HCT116 (cell line): ENCODE measurements around the gene C16orf95. TPM values are rescaled to one million over a fixed set of nuclear protein-coding genes. Genes with fewer than 3 reads are reported as not detected.

Experiments used
- ATAC-seq: fragments of 200-7000 bp; cut with Tn5 transposase; 2 replicates; pipeline ENCODE4 v1.9.1; 2020; ENCODE audit warnings: mild to moderate bottlenecking, moderate library complexity
- BruUV-seq: library from RNA; stranded (reverse); fragments of 400-500 nt; replicated peaks from 2 replicates; lab custom pipeline; 2021; lab: Mats Ljungman, UMichigan
- CTCF ChIA-PET: fragments of 300-600 bp; sonication (Branson Sonifier 250); formaldehyde crosslinking; loops from one replicate; lab custom pipeline; 2021; ENCODE audit warnings: antibody characterized with exemption; lab: Charles Lee
- POLR2A ChIA-PET: fragments of 300-600, 350-600 bp; sonication (Branson Sonifier 250); formaldehyde crosslinking; loops from one replicate; lab custom pipeline; 2021; ENCODE audit warnings: antibody characterized with exemption; lab: Charles Lee
- RAD21 ChIA-PET, 2 experiments: fragments of 300-600 bp; sonication (Branson Sonifier 250); formaldehyde crosslinking; loops; one replicate each; lab custom pipeline; 2023; ENCODE audit warnings: low total read pairs in 2 of 2; ENCODE audit not compliant: uncharacterized antibody in 2 of 2, unreplicated experiment in 2 of 2, low non-redundant PET in 1 of 2; lab: Charles Lee
- DNase-seq: peaks from one replicate; pipeline ENCODE4 v3.0.0-alpha.2; 2010; ENCODE audit warnings: low read depth, low spot score
- H2AFZ ChIP-seq: fragments of 200-600 bp; shearing (Covaris generic), sonication (generic); 2 replicates; pipeline ENCODE4 v1.6.1; 2017; ENCODE audit warnings: low read depth, mixed run types, mixed read lengths, antibody characterized with exemption, low read length; ENCODE audit not compliant: poor library complexity, severe bottlenecking
- H3K27ac ChIP-seq: 2 replicates; pipeline ENCODE4 v1.5.1; 2012; ENCODE audit warnings: low read depth, low read length
- H3K27me3 ChIP-seq: fragments of 200-600 bp; sonication (generic); 2 replicates; pipeline ENCODE4 v1.6.1; 2016; ENCODE audit warnings: mixed run types, low read length, mixed read lengths; ENCODE audit not compliant: insufficient read depth
- H3K36me3 ChIP-seq, 2 experiments: fragments of 200-500 bp in 1 of 2; fragments of 200-600 bp in 1 of 2; sonication (Bioruptor generic) in 1 of 2; sonication (generic) in 1 of 2; 2 replicates each; pipeline versions ENCODE4 v1.5.1 to v1.6.1; 2014 to 2016; ENCODE audit warnings: low read length in 2 of 2, inconsistent platforms in 1 of 2, mixed read lengths in 1 of 2, mixed run types in 1 of 2; ENCODE audit not compliant: insufficient read depth in 2 of 2, control insufficient read depth in 1 of 2
- H3K4me1 ChIP-seq, 2 experiments: fragments of 200-600 bp in 1 of 2; sonication (generic) in 1 of 2; 2 replicates each; pipeline versions ENCODE4 v1.5.1 to v1.6.1; 2012 to 2017; ENCODE audit warnings: low read length in 2 of 2, inconsistent platforms in 1 of 2, mild to moderate bottlenecking in 1 of 2, mixed read lengths in 1 of 2, mixed run types in 1 of 2, moderate library complexity in 1 of 2; ENCODE audit not compliant: insufficient read depth in 2 of 2, control insufficient read depth in 1 of 2
- H3K4me2 ChIP-seq: fragments of 200-600 bp; sonication (generic); 2 replicates; pipeline ENCODE4 v1.6.1; 2017; ENCODE audit warnings: mixed run types, low read length, mixed read lengths
- H3K4me3 ChIP-seq, 2 experiments: fragments of 200-600 bp in 1 of 2; sonication (generic) in 1 of 2; replicated peaks in 1 of 2; 2 replicates each; pipeline ENCODE4 v1.5.1; 2011 to 2016; ENCODE audit warnings: low read length in 2 of 2, control low read depth in 1 of 2, low read depth in 1 of 2, mild to moderate bottlenecking in 1 of 2, mixed read lengths in 1 of 2, mixed run types in 1 of 2
- H3K79me2 ChIP-seq: fragments of 200-600 bp; sonication (generic); 2 replicates; pipeline ENCODE4 v1.6.1; 2017; ENCODE audit warnings: mild to moderate bottlenecking, mixed run types, low read length, moderate library complexity, mixed read lengths; ENCODE audit not compliant: insufficient read depth
- H3K9ac ChIP-seq: fragments of 200-600 bp; sonication (generic); 2 replicates; pipeline ENCODE4 v1.6.1; 2016; ENCODE audit warnings: low read length, mixed read lengths
- H3K9me2 ChIP-seq: fragments of 200-600 bp; sonication (generic), shearing (Covaris generic); 2 replicates; pipeline ENCODE4 v1.6.1; 2017; ENCODE audit warnings: mixed run types, mild to moderate bottlenecking, moderate library complexity; ENCODE audit not compliant: insufficient read depth
- H3K9me3 ChIP-seq, 2 experiments: fragments of 200-500 bp in 1 of 2; fragments of 200-600 bp in 1 of 2; sonication (Bioruptor generic) in 1 of 2; sonication (generic) in 1 of 2; 2 replicates each; pipeline ENCODE4 v1.6.1; 2014 to 2017; ENCODE audit warnings: low read length in 2 of 2, mixed read lengths in 2 of 2, inconsistent platforms in 1 of 2, low read depth in 1 of 2, mild to moderate bottlenecking in 1 of 2, mixed run types in 1 of 2, moderate library complexity in 1 of 2; ENCODE audit not compliant: control insufficient read depth in 1 of 2, insufficient read depth in 1 of 2
- H4K20me1 ChIP-seq: fragments of 200-600 bp; sonication (generic), shearing (Covaris generic); 2 replicates; pipeline ENCODE4 v1.6.1; 2017; ENCODE audit warnings: mixed run types, mild to moderate bottlenecking, moderate library complexity; ENCODE audit not compliant: insufficient read depth
- ATF3 ChIP-seq: IDR thresholded peaks from 2 replicates; pipeline ENCODE4 v1.6.1; 2012
- CBX3 ChIP-seq: IDR thresholded peaks from 2 replicates; pipeline ENCODE4 v1.6.1; 2012; ENCODE audit warnings: low read depth
- CTCF ChIP-seq, 3 experiments: fragments of 200-600 bp in 1 of 3; sonication (generic) in 1 of 3; IDR thresholded peaks in 2 of 3; conservative IDR thresholded peaks in 1 of 3; 2 replicates each; pipeline ENCODE4 v1.5.1; 2012 to 2017; ENCODE audit warnings: low read depth in 2 of 3, low read length in 2 of 3, antibody characterized with exemption in 1 of 3, borderline replicate concordance in 1 of 3, control low read depth in 1 of 3, mild to moderate bottlenecking in 1 of 3, mixed read lengths in 1 of 3, mixed run types in 1 of 3, moderate library complexity in 1 of 3; ENCODE audit not compliant: insufficient read depth in 1 of 3
- EGR1 ChIP-seq: IDR thresholded peaks from 2 replicates; pipeline ENCODE4 v1.6.1; 2012; ENCODE audit warnings: low read depth
- ELF1 ChIP-seq: IDR thresholded peaks from 2 replicates; pipeline ENCODE4 v1.6.1; 2012; ENCODE audit warnings: low read depth, borderline replicate concordance
- EZH2 ChIP-seq: fragments of 200-600 bp; sonication (generic); IDR thresholded peaks from 2 replicates; pipeline ENCODE4 v1.6.1; 2017; ENCODE audit warnings: antibody characterized with exemption, mixed run types
- FOSL1 ChIP-seq: IDR thresholded peaks from 2 replicates; pipeline ENCODE4 v1.6.1; 2012; ENCODE audit warnings: low read depth
- MAX ChIP-seq: IDR thresholded peaks from 2 replicates; pipeline ENCODE4 v1.6.1; 2012
- POLR2A ChIP-seq: IDR thresholded peaks from 2 replicates; pipeline ENCODE4 v1.7.0; 2011; ENCODE audit warnings: borderline replicate concordance; ENCODE audit not compliant: insufficient read depth, insufficient read length; ENCODE audit errors: extremely low read depth
- SIN3A ChIP-seq: IDR thresholded peaks from 2 replicates; pipeline ENCODE4 v1.6.1; 2012; ENCODE audit warnings: low read depth
- SP1 ChIP-seq: IDR thresholded peaks from 2 replicates; pipeline ENCODE4 v1.6.1; 2012; ENCODE audit warnings: low read depth
- SRF ChIP-seq: IDR thresholded peaks from 2 replicates; pipeline ENCODE4 v1.6.1; 2012; ENCODE audit warnings: low read depth
- TCF7L2 ChIP-seq: IDR thresholded peaks from 2 replicates; pipeline ENCODE4 v1.7.0; 2011; ENCODE audit warnings: borderline replicate concordance, inconsistent platforms; ENCODE audit not compliant: insufficient read depth, insufficient read length; ENCODE audit errors: extremely low read depth
- YY1 ChIP-seq: IDR thresholded peaks from 2 replicates; pipeline ENCODE4 v1.6.1; 2011; ENCODE audit warnings: low read length, low read depth, moderate library complexity, mild to moderate bottlenecking; ENCODE audit not compliant: insufficient replicate concordance; ENCODE audit errors: extremely low read depth
- ZFX ChIP-seq: fragments of 450-650 bp; IDR thresholded peaks from 2 replicates; pipeline ENCODE4 v1.6.1; 2017
- ZNF274 ChIP-seq: fragments of 200-500 bp; sonication (Bioruptor generic); IDR thresholded peaks from 2 replicates; pipeline ENCODE4 v1.6.1; 2014; ENCODE audit warnings: mild to moderate bottlenecking, low read depth, low read length, inconsistent platforms
- intact Hi-C: fragments of 100-400 bp; cut with micrococcal nuclease; formaldehyde crosslinking; loops from 2 replicates; pipeline ENCODE4 v1.10.0; 2022
- total RNA-seq: library from RNA; stranded (reverse); gene quantifications from one replicate; pipeline ENCODE4 v1.2.1, GENCODE V29; 2021; ENCODE audit not compliant: unreplicated experiment

Gene C16orf95
- total RNA-seq, 1 experiment from 2014 or later: 12.2 TPM

- intact Hi-C loops: no loop called here
- no TSS peak for BruUV-seq
- no peak for ATAC-seq
- TF ChIP-seq FOSL1 (no peak), POLR2A (no peak), ELF1 (no peak), TCF7L2 (no peak), ZNF274 (no peak), SRF (no peak)
- peaks cover 7% of the 10 kb centered on the region; the same call in 1 of the 2 replicates for H4K20me1 ChIP-seq
- DNase-seq: no peak
- no peak overlapping the region for H3K4me3 ChIP-seq
- no peaks in the 10 kb centered on the region for H3K9me2 ChIP-seq
- H3K36me3 ChIP-seq: peaks cover 17 to 45% of the 10 kb centered on the region in 2 experiments; a peak in 3 of 4 replicates
- H3K9me3 ChIP-seq: no peaks in the 10 kb centered on the region
- no peaks in the 10 kb centered on the region for H3K27me3 ChIP-seq
- POLR2A ChIA-PET: no interaction called here
- H3K4me2 ChIP-seq: no peak overlapping the region
- RAD21 ChIA-PET: no interaction called here
- no peak overlapping the region for H2AFZ ChIP-seq
- peaks cover 0 to 7% of the 10 kb centered on the region in 2 experiments; a peak in 2 of 4 replicates for H3K4me1 ChIP-seq
- H3K79me2 ChIP-seq: peaks cover 64% of the 10 kb centered on the region
- H3K27ac ChIP-seq: no peak overlapping the region
- CTCF ChIA-PET: no interaction called here
- no peak overlapping the region for H3K9ac ChIP-seq
These were observed 44.9 kb upstream of the C16orf95 start for GRCh38 chr16:87361916-87362619.

- Histone ChIP-seq H3K27me3 (no peaks in the 10 kb centered on the region), H3K4me1 (peaks cover 0 to 2% of the 10 kb centered on the region in 2 experiments; a peak in 1 of 4 replicates), H3K9ac (no peak overlapping the region), H3K36me3 (peaks cover 17 to 50% of the 10 kb centered on the region in 2 experiments; a peak in 3 of 4 replicates), H3K9me3 (no peaks in the 10 kb centered on the region), H3K27ac (no peak overlapping the region), H2AFZ (no peak overlapping the region), H4K20me1 (peaks cover 7% of the 10 kb centered on the region; the same call in 1 of the 2 replicates), H3K9me2 (no peaks in the 10 kb centered on the region), H3K4me3 (no peak overlapping the region), H3K79me2 (peaks cover 55% of the 10 kb centered on the region), H3K4me2 (no peak overlapping the region)
- ChIA-PET POLR2A (no interaction called here), CTCF (no interaction called here), RAD21 (interaction anchor here in 1 of 2 experiments (0.6 kb wide), 1 partner anchor 28 kb away, joined by 3 read pairs; no protein-coding TSS in a partner anchor)
- no TSS peak for BruUV-seq
- DNase-seq: no peak
- intact Hi-C loops: no loop called here
- ATAC-seq: no peak
- TF ChIP-seq ATF3 (no peak), EGR1 (no peak), CBX3 (no peak), CTCF (IDR thresholded peaks at IDR 0.05 in 2 of 3, conservative IDR thresholded peaks at IDR 0.05 in 1 of 3; ENCODE audit: borderline replicate concordance in 1 of 3, insufficient read depth in 1 of 3, low read depth in 2 of 3, low read length in 2 of 3) (no peak), EZH2 (no peak), ZNF274 (no peak), SP1 (no peak), TCF7L2 (no peak), POLR2A (no peak), FOSL1 (no peak), SRF (no peak), ELF1 (no peak), SIN3A (no peak), ZFX (no peak), MAX (no peak), YY1 (no peak)
These were observed 43.8 kb upstream of the C16orf95 start for GRCh38 chr16:87360862-87361610.
